WTC11 (cell line): ENCODE measurements around the gene SLC9A9. TPM values are rescaled to one million over a fixed set of nuclear protein-coding genes. Genes with fewer than 3 reads are reported as not detected.

ENCODE experiments used
- ATAC-seq: fragments of 200-7000 bp; cut with Tn5 transposase; 2 replicates; pipeline ENCODE4 v1.10.0; 2021; ENCODE audit warnings: mild to moderate bottlenecking, moderate library complexity
- CTCF ChIA-PET: fragments of 300-600 bp; sonication (Branson Sonifier 250); formaldehyde crosslinking; loops from one replicate; lab custom pipeline; 2021; ENCODE audit warnings: antibody characterized with exemption; lab: Charles Lee
- POLR2A ChIA-PET: fragments of 350-600 bp; sonication (Branson Sonifier 250); formaldehyde crosslinking; loops from one replicate; lab custom pipeline; 2021; ENCODE audit warnings: antibody characterized with exemption; lab: Charles Lee
- DNase-seq: peaks from one replicate; pipeline ENCODE4 v3.0.0; 2021; ENCODE audit warnings: low spot score
- H3K27ac Mint-ChIP-seq: 2 replicates; pipeline ENCODE4 v1.8.0; 2021; ENCODE audit warnings: mixed read lengths
- H3K27me3 Mint-ChIP-seq: 2 replicates; pipeline ENCODE4 v1.8.0; 2021; ENCODE audit warnings: low read depth, mild to moderate bottlenecking, moderate library complexity, mixed read lengths
- H3K36me3 Mint-ChIP-seq: 2 replicates; pipeline ENCODE4 v1.8.0; 2021; ENCODE audit warnings: mixed read lengths
- H3K4me1 Mint-ChIP-seq: 2 replicates; pipeline ENCODE4 v1.8.0; 2022; ENCODE audit warnings: mixed read lengths
- H3K4me3 Mint-ChIP-seq: 2 replicates; pipeline ENCODE4 v1.8.0; 2021; ENCODE audit warnings: mild to moderate bottlenecking, moderate library complexity, mixed read lengths
- H3K9me3 Mint-ChIP-seq: 2 replicates; pipeline ENCODE4 v1.8.0; 2021; ENCODE audit warnings: mixed read lengths
- ETV6 ChIP-seq: sonication (generic); formaldehyde crosslinking; IDR thresholded peaks from 2 replicates; pipeline ENCODE4 v1.8.1; 2022; ENCODE audit warnings: mild to moderate bottlenecking, missing genetic modification reagents
- GTF2I ChIP-seq: fragments of 250-450 bp; sonication (Bioruptor Pico); conservative IDR thresholded peaks from 2 replicates; pipeline ENCODE4 v1.4.0; 2021; ENCODE audit warnings: mild to moderate bottlenecking
- IRF1 ChIP-seq: sonication (generic); formaldehyde crosslinking; IDR thresholded peaks from 2 replicates; pipeline ENCODE4 v1.8.0; 2023; ENCODE audit warnings: missing genetic modification reagents
- NR2C2 ChIP-seq: sonication (generic); formaldehyde crosslinking; IDR thresholded peaks from 2 replicates; pipeline ENCODE4 v1.8.0; 2022; ENCODE audit warnings: mild to moderate bottlenecking, missing genetic modification reagents
- SMAD4 ChIP-seq: sonication (generic); formaldehyde crosslinking; IDR thresholded peaks from 2 replicates; pipeline ENCODE4 v1.8.0; 2022; ENCODE audit warnings: mild to moderate bottlenecking, missing genetic modification reagents
- TP53 ChIP-seq: sonication (generic); formaldehyde crosslinking; IDR thresholded peaks from 2 replicates; pipeline ENCODE4 v1.8.1; 2023; ENCODE audit warnings: mild to moderate bottlenecking, missing genetic modification reagents
- ZNF121 ChIP-seq: sonication (generic); formaldehyde crosslinking; IDR thresholded peaks from 2 replicates; pipeline ENCODE4 v1.8.0; 2023; ENCODE audit warnings: missing genetic modification reagents
- ZNF232 ChIP-seq: sonication (generic); formaldehyde crosslinking; IDR thresholded peaks from 2 replicates; pipeline ENCODE4 v1.8.0; 2022; ENCODE audit warnings: mild to moderate bottlenecking, missing genetic modification reagents
- total RNA-seq: library from RNA; stranded (reverse); gene quantifications from 3 replicates; pipeline ENCODE4 v1.2.3, GENCODE V29; 2021
- TF ChIP-seq, protein P1 (sequence below): sonication (generic); formaldehyde crosslinking; IDR thresholded peaks from 2 replicates; pipeline ENCODE4 v1.8.1; 2023; ENCODE audit warnings: mild to moderate bottlenecking, missing genetic modification reagents, borderline replicate concordance
- TF ChIP-seq, protein P2 (sequence below): sonication (generic); formaldehyde crosslinking; IDR thresholded peaks from 2 replicates; pipeline ENCODE4 v1.8.0; 2023; ENCODE audit warnings: missing genetic modification reagents, mild to moderate bottlenecking, borderline replicate concordance
- TF ChIP-seq, protein P3 (sequence below): sonication (generic); formaldehyde crosslinking; IDR thresholded peaks from 2 replicates; pipeline ENCODE4 v1.8.0; 2023; ENCODE audit warnings: mild to moderate bottlenecking, missing genetic modification reagents
- TF ChIP-seq, protein P4 (sequence below): fragments of 200-600 bp; IDR thresholded peaks from 2 replicates; pipeline ENCODE4 v1.8.0; 2022; ENCODE audit warnings: antibody characterized with exemption

Gene SLC9A9
- total RNA-seq, 1 experiment from 2014 or later = 1.2 TPM

DNA sequence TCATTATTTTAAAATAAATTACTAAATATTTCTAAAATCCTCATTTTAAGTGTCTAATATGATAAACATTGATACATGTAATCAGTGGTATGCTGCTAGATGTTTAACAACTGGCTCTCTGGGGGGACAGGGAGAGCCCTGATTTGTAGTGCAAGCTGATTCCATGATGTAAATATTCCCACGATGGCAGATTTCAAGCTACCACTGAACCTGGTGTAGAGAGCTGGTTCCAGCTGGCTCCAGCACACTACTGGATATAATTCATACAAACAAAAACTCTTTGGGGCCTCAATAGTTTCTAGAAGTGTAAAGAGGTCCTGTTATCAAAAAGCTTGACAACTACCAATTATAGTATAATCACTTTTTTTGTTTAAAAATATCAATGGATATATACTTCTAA is 316.2 kb downstream of the SLC9A9 start:
- ChIA-PET POLR2A (no interaction called here), CTCF (no interaction called here)
- no peak for TF ChIP-seq TP53 (CRISPR knock-in tag)
- DNase-seq (no peak), ATAC-seq (no peak)
- H3K4me1 Mint-ChIP-seq = no peaks in the 10 kb centered on the region
- no peak overlapping the region for H3K27ac Mint-ChIP-seq
- no peak overlapping the region for H3K4me3 Mint-ChIP-seq
- H3K9me3 Mint-ChIP-seq = no peaks in the 10 kb centered on the region
- H3K36me3 Mint-ChIP-seq = no peaks in the 10 kb centered on the region
- no peaks in the 10 kb centered on the region for H3K27me3 Mint-ChIP-seq

GRCh38 chr3:143531101-143531500 is 317.2 kb downstream of the SLC9A9 start:
- POLR2A ChIA-PET = no interaction called here
- H3K36me3 Mint-ChIP-seq = no peaks in the 10 kb centered on the region
- no peaks in the 10 kb centered on the region for H3K9me3 Mint-ChIP-seq
- no peak overlapping the region for H3K4me3 Mint-ChIP-seq
- no peaks in the 10 kb centered on the region for H3K27me3 Mint-ChIP-seq
- 0 out of 2 replicates have a peak, but pooled peaks cover 5% of the 10 kb centered on the region for H3K4me1 Mint-ChIP-seq
- CTCF ChIA-PET = no interaction called here
- H3K27ac Mint-ChIP-seq = no peak overlapping the region
- ATAC-seq = no peak
- no peak for TF ChIP-seq ZNF121 (CRISPR knock-in tag)
- no peak for TF ChIP-seq ZNF232
- TF ChIP-seq, protein P1, sequence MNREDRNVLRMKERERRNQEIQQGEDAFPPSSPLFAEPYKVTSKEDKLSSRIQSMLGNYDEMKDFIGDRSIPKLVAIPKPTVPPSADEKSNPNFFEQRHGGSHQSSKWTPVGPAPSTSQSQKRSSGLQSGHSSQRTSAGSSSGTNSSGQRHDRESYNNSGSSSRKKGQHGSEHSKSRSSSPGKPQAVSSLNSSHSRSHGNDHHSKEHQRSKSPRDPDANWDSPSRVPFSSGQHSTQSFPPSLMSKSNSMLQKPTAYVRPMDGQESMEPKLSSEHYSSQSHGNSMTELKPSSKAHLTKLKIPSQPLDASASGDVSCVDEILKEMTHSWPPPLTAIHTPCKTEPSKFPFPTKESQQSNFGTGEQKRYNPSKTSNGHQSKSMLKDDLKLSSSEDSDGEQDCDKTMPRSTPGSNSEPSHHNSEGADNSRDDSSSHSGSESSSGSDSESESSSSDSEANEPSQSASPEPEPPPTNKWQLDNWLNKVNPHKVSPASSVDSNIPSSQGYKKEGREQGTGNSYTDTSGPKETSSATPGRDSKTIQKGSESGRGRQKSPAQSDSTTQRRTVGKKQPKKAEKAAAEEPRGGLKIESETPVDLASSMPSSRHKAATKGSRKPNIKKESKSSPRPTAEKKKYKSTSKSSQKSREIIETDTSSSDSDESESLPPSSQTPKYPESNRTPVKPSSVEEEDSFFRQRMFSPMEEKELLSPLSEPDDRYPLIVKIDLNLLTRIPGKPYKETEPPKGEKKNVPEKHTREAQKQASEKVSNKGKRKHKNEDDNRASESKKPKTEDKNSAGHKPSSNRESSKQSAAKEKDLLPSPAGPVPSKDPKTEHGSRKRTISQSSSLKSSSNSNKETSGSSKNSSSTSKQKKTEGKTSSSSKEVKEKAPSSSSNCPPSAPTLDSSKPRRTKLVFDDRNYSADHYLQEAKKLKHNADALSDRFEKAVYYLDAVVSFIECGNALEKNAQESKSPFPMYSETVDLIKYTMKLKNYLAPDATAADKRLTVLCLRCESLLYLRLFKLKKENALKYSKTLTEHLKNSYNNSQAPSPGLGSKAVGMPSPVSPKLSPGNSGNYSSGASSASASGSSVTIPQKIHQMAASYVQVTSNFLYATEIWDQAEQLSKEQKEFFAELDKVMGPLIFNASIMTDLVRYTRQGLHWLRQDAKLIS (CRISPR knock-in tag) = no peak
- no peak for TF ChIP-seq ETV6 (CRISPR knock-in tag)
- no peak for TF ChIP-seq NR2C2
- TF ChIP-seq, protein P2, sequence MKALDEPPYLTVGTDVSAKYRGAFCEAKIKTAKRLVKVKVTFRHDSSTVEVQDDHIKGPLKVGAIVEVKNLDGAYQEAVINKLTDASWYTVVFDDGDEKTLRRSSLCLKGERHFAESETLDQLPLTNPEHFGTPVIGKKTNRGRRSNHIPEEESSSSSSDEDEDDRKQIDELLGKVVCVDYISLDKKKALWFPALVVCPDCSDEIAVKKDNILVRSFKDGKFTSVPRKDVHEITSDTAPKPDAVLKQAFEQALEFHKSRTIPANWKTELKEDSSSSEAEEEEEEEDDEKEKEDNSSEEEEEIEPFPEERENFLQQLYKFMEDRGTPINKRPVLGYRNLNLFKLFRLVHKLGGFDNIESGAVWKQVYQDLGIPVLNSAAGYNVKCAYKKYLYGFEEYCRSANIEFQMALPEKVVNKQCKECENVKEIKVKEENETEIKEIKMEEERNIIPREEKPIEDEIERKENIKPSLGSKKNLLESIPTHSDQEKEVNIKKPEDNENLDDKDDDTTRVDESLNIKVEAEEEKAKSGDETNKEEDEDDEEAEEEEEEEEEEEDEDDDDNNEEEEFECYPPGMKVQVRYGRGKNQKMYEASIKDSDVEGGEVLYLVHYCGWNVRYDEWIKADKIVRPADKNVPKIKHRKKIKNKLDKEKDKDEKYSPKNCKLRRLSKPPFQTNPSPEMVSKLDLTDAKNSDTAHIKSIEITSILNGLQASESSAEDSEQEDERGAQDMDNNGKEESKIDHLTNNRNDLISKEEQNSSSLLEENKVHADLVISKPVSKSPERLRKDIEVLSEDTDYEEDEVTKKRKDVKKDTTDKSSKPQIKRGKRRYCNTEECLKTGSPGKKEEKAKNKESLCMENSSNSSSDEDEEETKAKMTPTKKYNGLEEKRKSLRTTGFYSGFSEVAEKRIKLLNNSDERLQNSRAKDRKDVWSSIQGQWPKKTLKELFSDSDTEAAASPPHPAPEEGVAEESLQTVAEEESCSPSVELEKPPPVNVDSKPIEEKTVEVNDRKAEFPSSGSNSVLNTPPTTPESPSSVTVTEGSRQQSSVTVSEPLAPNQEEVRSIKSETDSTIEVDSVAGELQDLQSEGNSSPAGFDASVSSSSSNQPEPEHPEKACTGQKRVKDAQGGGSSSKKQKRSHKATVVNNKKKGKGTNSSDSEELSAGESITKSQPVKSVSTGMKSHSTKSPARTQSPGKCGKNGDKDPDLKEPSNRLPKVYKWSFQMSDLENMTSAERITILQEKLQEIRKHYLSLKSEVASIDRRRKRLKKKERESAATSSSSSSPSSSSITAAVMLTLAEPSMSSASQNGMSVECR (CRISPR knock-in tag) = no peak
- no peak for DNase-seq

- no peak overlapping the region for H3K27ac Mint-ChIP-seq
- no peaks in the 10 kb centered on the region for H3K27me3 Mint-ChIP-seq
- H3K36me3 Mint-ChIP-seq = no peaks in the 10 kb centered on the region
- 0 out of 2 replicates have a peak, but pooled peaks cover 5% of the 10 kb centered on the region for H3K4me1 Mint-ChIP-seq
- H3K9me3 Mint-ChIP-seq = peaks cover 2% of the 10 kb centered on the region; the same call in 1 of the 2 replicates
- DNase-seq = no peak
- POLR2A ChIA-PET = no interaction called here
- CTCF ChIA-PET = no interaction called here
- TF ChIP-seq IRF1 (CRISPR knock-in tag) (no peak), SMAD4 (no peak), GTF2I (CRISPR knock-in tag) (no peak), ZNF232 (no peak)
- TF ChIP-seq, protein P3, sequence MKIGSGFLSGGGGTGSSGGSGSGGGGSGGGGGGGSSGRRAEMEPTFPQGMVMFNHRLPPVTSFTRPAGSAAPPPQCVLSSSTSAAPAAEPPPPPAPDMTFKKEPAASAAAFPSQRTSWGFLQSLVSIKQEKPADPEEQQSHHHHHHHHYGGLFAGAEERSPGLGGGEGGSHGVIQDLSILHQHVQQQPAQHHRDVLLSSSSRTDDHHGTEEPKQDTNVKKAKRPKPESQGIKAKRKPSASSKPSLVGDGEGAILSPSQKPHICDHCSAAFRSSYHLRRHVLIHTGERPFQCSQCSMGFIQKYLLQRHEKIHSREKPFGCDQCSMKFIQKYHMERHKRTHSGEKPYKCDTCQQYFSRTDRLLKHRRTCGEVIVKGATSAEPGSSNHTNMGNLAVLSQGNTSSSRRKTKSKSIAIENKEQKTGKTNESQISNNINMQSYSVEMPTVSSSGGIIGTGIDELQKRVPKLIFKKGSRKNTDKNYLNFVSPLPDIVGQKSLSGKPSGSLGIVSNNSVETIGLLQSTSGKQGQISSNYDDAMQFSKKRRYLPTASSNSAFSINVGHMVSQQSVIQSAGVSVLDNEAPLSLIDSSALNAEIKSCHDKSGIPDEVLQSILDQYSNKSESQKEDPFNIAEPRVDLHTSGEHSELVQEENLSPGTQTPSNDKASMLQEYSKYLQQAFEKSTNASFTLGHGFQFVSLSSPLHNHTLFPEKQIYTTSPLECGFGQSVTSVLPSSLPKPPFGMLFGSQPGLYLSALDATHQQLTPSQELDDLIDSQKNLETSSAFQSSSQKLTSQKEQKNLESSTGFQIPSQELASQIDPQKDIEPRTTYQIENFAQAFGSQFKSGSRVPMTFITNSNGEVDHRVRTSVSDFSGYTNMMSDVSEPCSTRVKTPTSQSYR = no peak
- TF ChIP-seq, protein P4, sequence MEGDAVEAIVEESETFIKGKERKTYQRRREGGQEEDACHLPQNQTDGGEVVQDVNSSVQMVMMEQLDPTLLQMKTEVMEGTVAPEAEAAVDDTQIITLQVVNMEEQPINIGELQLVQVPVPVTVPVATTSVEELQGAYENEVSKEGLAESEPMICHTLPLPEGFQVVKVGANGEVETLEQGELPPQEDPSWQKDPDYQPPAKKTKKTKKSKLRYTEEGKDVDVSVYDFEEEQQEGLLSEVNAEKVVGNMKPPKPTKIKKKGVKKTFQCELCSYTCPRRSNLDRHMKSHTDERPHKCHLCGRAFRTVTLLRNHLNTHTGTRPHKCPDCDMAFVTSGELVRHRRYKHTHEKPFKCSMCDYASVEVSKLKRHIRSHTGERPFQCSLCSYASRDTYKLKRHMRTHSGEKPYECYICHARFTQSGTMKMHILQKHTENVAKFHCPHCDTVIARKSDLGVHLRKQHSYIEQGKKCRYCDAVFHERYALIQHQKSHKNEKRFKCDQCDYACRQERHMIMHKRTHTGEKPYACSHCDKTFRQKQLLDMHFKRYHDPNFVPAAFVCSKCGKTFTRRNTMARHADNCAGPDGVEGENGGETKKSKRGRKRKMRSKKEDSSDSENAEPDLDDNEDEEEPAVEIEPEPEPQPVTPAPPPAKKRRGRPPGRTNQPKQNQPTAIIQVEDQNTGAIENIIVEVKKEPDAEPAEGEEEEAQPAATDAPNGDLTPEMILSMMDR = no peak
- ATAC-seq = no peak
- no peak overlapping the region for H3K4me3 Mint-ChIP-seq
These were observed 318.5 kb downstream of the SLC9A9 start for GRCh38 chr3:143529798-143530197.
